Measurements from ENCODE around the gene CCDC86.

GRCh38 chr11:60891103-60891741 lies 49.3 kb downstream of the CCDC86 start:
- TF ChIP-seq POLR2A (IDR thresholded peaks at IDR 0.05) (no peak), EP300 (IDR thresholded peaks at IDR 0.05) (no peak)
- TF ChIP-seq, protein P1, sequence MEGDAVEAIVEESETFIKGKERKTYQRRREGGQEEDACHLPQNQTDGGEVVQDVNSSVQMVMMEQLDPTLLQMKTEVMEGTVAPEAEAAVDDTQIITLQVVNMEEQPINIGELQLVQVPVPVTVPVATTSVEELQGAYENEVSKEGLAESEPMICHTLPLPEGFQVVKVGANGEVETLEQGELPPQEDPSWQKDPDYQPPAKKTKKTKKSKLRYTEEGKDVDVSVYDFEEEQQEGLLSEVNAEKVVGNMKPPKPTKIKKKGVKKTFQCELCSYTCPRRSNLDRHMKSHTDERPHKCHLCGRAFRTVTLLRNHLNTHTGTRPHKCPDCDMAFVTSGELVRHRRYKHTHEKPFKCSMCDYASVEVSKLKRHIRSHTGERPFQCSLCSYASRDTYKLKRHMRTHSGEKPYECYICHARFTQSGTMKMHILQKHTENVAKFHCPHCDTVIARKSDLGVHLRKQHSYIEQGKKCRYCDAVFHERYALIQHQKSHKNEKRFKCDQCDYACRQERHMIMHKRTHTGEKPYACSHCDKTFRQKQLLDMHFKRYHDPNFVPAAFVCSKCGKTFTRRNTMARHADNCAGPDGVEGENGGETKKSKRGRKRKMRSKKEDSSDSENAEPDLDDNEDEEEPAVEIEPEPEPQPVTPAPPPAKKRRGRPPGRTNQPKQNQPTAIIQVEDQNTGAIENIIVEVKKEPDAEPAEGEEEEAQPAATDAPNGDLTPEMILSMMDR (IDR thresholded peaks at IDR 0.05), result no peak
